Testis (tissue), 3 donors: Measurements from ENCODE around the gene NETO2. TPM values are rescaled to one million over a fixed set of nuclear protein-coding genes. Genes with fewer than 3 reads are reported as not detected.
"Not testable (repeated sequence)": the region's sequence is repeated elsewhere in the genome, so short reads cannot be mapped to it uniquely, and the experiment has no call there.

Source experiments
- DNase-seq: peaks from one replicate; pipeline ENCODE4 v3.0.0-alpha.2; 2019
- H3K27ac ChIP-seq, 2 donors: fragments of 200-600 bp; sonication (generic); one replicate each; pipeline ENCODE4 v1.5.1; 2019
- H3K27me3 ChIP-seq: fragments of 200-600 bp; sonication (generic); one replicate; pipeline ENCODE4 v1.5.1; 2019
- H3K36me3 ChIP-seq: fragments of 200-600 bp; sonication (generic); one replicate; pipeline ENCODE4 v1.5.1; 2017; ENCODE audit warnings: low read depth; ENCODE audit errors: missing control alignments
- H3K4me1 ChIP-seq: fragments of 200-600 bp; sonication (generic); one replicate; pipeline ENCODE4 v1.5.1; 2019
- H3K4me3 ChIP-seq, 2 donors: fragments of 200-600 bp; sonication (generic); one replicate each; pipeline ENCODE4 v1.5.1; 2017 to 2019
- H3K9me3 ChIP-seq: fragments of 200-600 bp; sonication (generic); one replicate; pipeline ENCODE4 v1.5.1; 2017
- CTCF ChIP-seq, 3 experiments: fragments of 450-650 bp in 2 of 3; fragments of 200-600 bp in 1 of 3; sonication (generic) in 1 of 3; IDR thresholded peaks; one replicate each; pipeline ENCODE4 v1.5.1; 2016 to 2019; ENCODE audit warnings: antibody characterized with exemption in 3 of 3, mild to moderate bottlenecking in 2 of 3, moderate library complexity in 1 of 3
- POLR2A ChIP-seq: fragments of 450-650 bp; IDR thresholded peaks from one replicate; pipeline ENCODE4 v1.6.1; 2017; ENCODE audit warnings: antibody characterized with exemption, mild to moderate bottlenecking, moderate library complexity
- WGBS, 2 donors: methylation state at CpG; one replicate each; pipeline ENCODE4 v1.1.5; 2018; 5-methylcytosine and 5-hydroxymethylcytosine counted together
- intact Hi-C: fragments of 100-400 bp; cut with DNase I; formaldehyde crosslinking; loops from one replicate; pipeline ENCODE4 v1.15.1; 2023; ENCODE audit warnings: low total_unique reads
- polyA plus RNA-seq: library from polyadenylated mRNA; stranded (reverse); fragments of 350-450 nt; fragmentation: Illumina TruSeq; extraction: RNeasy Lipid Tissue Mini Kit (QIAGEN cat#74804); gene quantifications from one replicate; pipeline ENCODE4 v1.2.3, GENCODE V29; 2014; ENCODE audit warnings: low read depth, low replicate concordance; ENCODE audit not compliant: insufficient read depth
- total RNA-seq, 2 donors: library from RNA; depleted of rRNA; stranded (reverse); fragments of >200 nt; gene quantifications; one replicate each; pipeline ENCODE4 v1.2.3, GENCODE V29; 2016

Gene NETO2
- total and polyA plus RNA-seq, 3 donors from 2014 or later = 12.3 to 24.2 (median 23.5) TPM

- no peak overlapping the region for H3K4me3 ChIP-seq
- no peaks in the 10 kb centered on the region for H3K27me3 ChIP-seq
- 78 to 82% methylated on average over 5 of the region's 5 CpGs for WGBS, 2 donors
- H3K4me1 ChIP-seq = no peaks in the 10 kb centered on the region
- DNase-seq = no peak
- H3K36me3 ChIP-seq = no peaks in the 10 kb centered on the region
- intact Hi-C loops = no loop called here
- TF ChIP-seq POLR2A (no peak), CTCF (IDR thresholded peaks at IDR 0.05) (no peak)
- H3K9me3 ChIP-seq = no peaks in the 10 kb centered on the region
- H3K27ac ChIP-seq = no peak overlapping the region
Measured at GRCh38 chr16:47057630-47057993, 86.1 kb downstream of the NETO2 start.

GRCh38 chr16:47056688-47057629 is 86.8 kb downstream of the NETO2 start:
- 86 to 89% methylated on average over 4 of the region's 4 CpGs for WGBS, 2 donors
- Histone ChIP-seq H3K9me3 (no peaks in the 10 kb centered on the region), H3K36me3 (no peaks in the 10 kb centered on the region), H3K4me1 (no peaks in the 10 kb centered on the region), H3K4me3 (no peak overlapping the region), H3K27ac (no peak overlapping the region), H3K27me3 (no peaks in the 10 kb centered on the region)
- DNase-seq = no peak
- intact Hi-C loops = no loop called here
- no peak for TF ChIP-seq CTCF (IDR thresholded peaks at IDR 0.05)
- TF ChIP-seq POLR2A = no peak

GRCh38 chr16:47056061-47056460 is 87.7 kb downstream of the NETO2 start:
- H3K27ac ChIP-seq, H3K4me1 ChIP-seq, H3K36me3 ChIP-seq, H3K27me3 ChIP-seq, intact Hi-C loops, H3K4me3 ChIP-seq, DNase-seq, H3K9me3 ChIP-seq: not testable (repeated sequence)
- WGBS, 2 donors = 90 to 92% methylated on average over 14 of the region's 14 CpGs

GRCh38 chr16:47055136-47055885 is 88.4 kb downstream of the NETO2 start:
- H3K4me1 ChIP-seq = no peaks in the 10 kb centered on the region
- no peaks in the 10 kb centered on the region for H3K9me3 ChIP-seq
- intact Hi-C loops = no loop called here
- no peaks in the 10 kb centered on the region for H3K27me3 ChIP-seq
- H3K36me3 ChIP-seq = no peaks in the 10 kb centered on the region
- H3K4me3 ChIP-seq = no peak overlapping the region
- H3K27ac ChIP-seq = no peak overlapping the region
- WGBS, 2 donors = 89 to 92% methylated on average over 14 to 26 of the region's 26 CpGs
- TF ChIP-seq POLR2A (no peak), CTCF (IDR thresholded peaks at IDR 0.05) (no peak)
- no peak for DNase-seq

- no peaks in the 10 kb centered on the region for H3K4me1 ChIP-seq
- 94 to 96% methylated on average over 5 to 7 of the region's 7 CpGs for WGBS, 2 donors
- no peak overlapping the region for H3K4me3 ChIP-seq
- TF ChIP-seq CTCF (IDR thresholded peaks at IDR 0.05) = no peak
- TF ChIP-seq POLR2A = no peak
- no peaks in the 10 kb centered on the region for H3K27me3 ChIP-seq
- H3K36me3 ChIP-seq = no peaks in the 10 kb centered on the region
- H3K9me3 ChIP-seq = no peaks in the 10 kb centered on the region
- H3K27ac ChIP-seq = no peak overlapping the region
- no peak for DNase-seq
- intact Hi-C loops = no loop called here
Measured at GRCh38 chr16:47054306-47054705, 89.4 kb downstream of the NETO2 start.
